Kidney (tissue), 14 donors: Measurements from ENCODE around the gene GTSF1L. TPM values are rescaled to one million over a fixed set of nuclear protein-coding genes. Genes with fewer than 3 reads are reported as not detected.

Experiments used
- DNase-seq, 5 donors: peaks; one replicate each; pipeline ENCODE4 v3.0.0-alpha.2; 2013 to 2020
- FAIRE-seq: peaks from 2 replicates; lab custom pipeline; 2012; peaks lifted over from hg19 to GRCh38; lab: Jason Lieb, UNC
- H3K27ac ChIP-seq, 2 donors: one replicate each; pipeline ENCODE4 v1.7.0; 2013; ENCODE audit warnings: low read depth in 2 of 2, low read length in 2 of 2, inconsistent platforms in 1 of 2
- H3K27me3 ChIP-seq: one replicate; pipeline ENCODE4 v1.7.1; 2013; ENCODE audit warnings: low read length, inconsistent platforms; ENCODE audit not compliant: control insufficient read depth, insufficient read depth
- H3K36me3 ChIP-seq, 3 donors: one replicate each; pipeline versions ENCODE4 v1.7.0 to v1.7.1; 2013; ENCODE audit warnings: low read length in 3 of 3, control low read depth in 1 of 3, inconsistent platforms in 1 of 3; ENCODE audit not compliant: insufficient read depth in 3 of 3, control insufficient read depth in 2 of 3
- H3K4me1 ChIP-seq, 3 donors: one replicate each; pipeline versions ENCODE4 v1.7.0 to v1.7.1; 2013; ENCODE audit warnings: low read length in 3 of 3, inconsistent platforms in 1 of 3, low read depth in 1 of 3; ENCODE audit not compliant: control insufficient read depth in 2 of 3, insufficient read depth in 2 of 3
- H3K4me3 ChIP-seq, 3 donors: one replicate each; pipeline versions ENCODE4 v1.7.0 to v1.8.1; 2013; ENCODE audit warnings: low read length in 3 of 3, control low read depth in 1 of 3, inconsistent platforms in 1 of 3
- H3K9ac ChIP-seq, 3 donors: one replicate each; pipeline versions ENCODE4 v1.7.0 to v1.7.1; 2013; ENCODE audit warnings: low read length in 3 of 3, control low read depth in 1 of 3, inconsistent platforms in 1 of 3
- H3K9me3 ChIP-seq, 3 donors: one replicate each; pipeline versions ENCODE4 v1.7.0 to v1.7.1; 2013; ENCODE audit warnings: low read length in 3 of 3, control low read depth in 1 of 3, inconsistent platforms in 1 of 3; ENCODE audit not compliant: control insufficient read depth in 2 of 3, insufficient read depth in 1 of 3
- CTCF ChIP-seq: IDR thresholded peaks from 3 replicates; pipeline ENCODE4 v1.5.1; 2012; ENCODE audit warnings: mild to moderate bottlenecking, moderate library complexity, borderline replicate concordance; ENCODE audit not compliant: insufficient read depth; ENCODE audit errors: extremely low read depth
- intact Hi-C: fragments of 100-400 bp; cut with DNase I; formaldehyde crosslinking; loops from one replicate; pipeline ENCODE4 v1.11.1; 2022
- polyA plus RNA-seq: library from polyadenylated mRNA; stranded (reverse); fragments of 350-450 nt; fragmentation: Illumina TruSeq; extraction: RNeasy Lipid Tissue Mini Kit (QIAGEN cat#74804); gene quantifications from one replicate; pipeline ENCODE4 v1.2.3, GENCODE V29; 2014; ENCODE audit warnings: low read depth, low replicate concordance; ENCODE audit not compliant: insufficient read depth
- total RNA-seq: library from RNA; stranded (reverse); fragmentation: NEBNext Ultra II Directional; extraction: Animal tissue kit (Norgen Biotek cat#: 25700); gene quantifications from one replicate; pipeline ENCODE4 v1.2.1, GENCODE V29; 2021
- donor health status: control.
- donor health status: control.
- donor health status: control.
- donor health status: control.
- donor health status: control.
- donor health status: DM: yes; HTN: yes; CAD: no.
- donor health status: Normal renal cell carcinoma (clear cell type).

The GTSF1L gene
- total and polyA plus RNA-seq, 2 donors from 2014 or later = not detected

GRCh38 chr20:43731927-43732326 lies 5.1 kb upstream of the GTSF1L start:
- Histone ChIP-seq H3K27me3 (no peaks in the 10 kb centered on the region), H3K4me1 (no peaks in the 10 kb centered on the region), H3K36me3 (no peaks in the 10 kb centered on the region), H3K9ac (no peak overlapping the region), H3K4me3 (no peak overlapping the region), H3K27ac (no peak overlapping the region), H3K9me3 (no peaks in the 10 kb centered on the region)
- FAIRE-seq (no peak), DNase-seq (no peak)
- no peak for TF ChIP-seq CTCF
- intact Hi-C loops = no loop called here

- H3K4me1 ChIP-seq = no peaks in the 10 kb centered on the region
- no peaks in the 10 kb centered on the region for H3K27me3 ChIP-seq
- intact Hi-C loops = no loop called here
- no peak for DNase-seq
- no peak overlapping the region for H3K4me3 ChIP-seq
- H3K9me3 ChIP-seq = no peaks in the 10 kb centered on the region
- FAIRE-seq = no peak
- no peak overlapping the region for H3K9ac ChIP-seq
- no peak overlapping the region for H3K27ac ChIP-seq
- TF ChIP-seq CTCF = no peak
- H3K36me3 ChIP-seq = no peaks in the 10 kb centered on the region
Observed at GRCh38 chr20:43731469-43731868, 4.7 kb upstream of the GTSF1L start.

- no peaks in the 10 kb centered on the region for H3K27me3 ChIP-seq
- no peak for TF ChIP-seq CTCF
- intact Hi-C loops = no loop called here
Observed at GRCh38 chr20:43728686-43729255, 2.0 kb upstream of the GTSF1L start.

GRCh38 chr20:43727980-43728590 lies 1.3 kb upstream of the GTSF1L start:
- FAIRE-seq = no peak
- Histone ChIP-seq H3K27me3 (no peaks in the 10 kb centered on the region), H3K4me3 (no peak overlapping the region), H3K36me3 (no peaks in the 10 kb centered on the region), H3K9me3 (no peaks in the 10 kb centered on the region), H3K27ac (no peak overlapping the region), H3K9ac (no peak overlapping the region), H3K4me1 (no peaks in the 10 kb centered on the region)
- no peak for TF ChIP-seq CTCF
- no peak for DNase-seq
- intact Hi-C loops = no loop called here

More at GRCh38 chr20:43728686-43729255, 2.0 kb upstream of the GTSF1L start:
- Histone ChIP-seq H3K4me1 (no peaks in the 10 kb centered on the region), H3K36me3 (no peaks in the 10 kb centered on the region), H3K9ac (no peak overlapping the region), H3K9me3 (no peaks in the 10 kb centered on the region), H3K4me3 (no peak overlapping the region), H3K27ac (no peak overlapping the region)
- no peak for DNase-seq
- no peak for FAIRE-seq
